ENCODE results near the gene FAM89B.

Gene FAM89B

GRCh38 chr11:65539744-65540289 lies 32.5 kb upstream of the FAM89B start:
- no peak for DNase-seq

GRCh38 chr11:65540290-65541092 lies 31.8 kb upstream of the FAM89B start:
- DNase-seq, result peak; percentile 67

GRCh38 chr11:65541093-65541982 lies 31.0 kb upstream of the FAM89B start:
- DNase-seq, result no peak

GRCh38 chr11:65542738-65543390 lies 29.5 kb upstream of the FAM89B start:
- no peak for DNase-seq

- DNase-seq, result no peak
Measured at GRCh38 chr11:65545853-65546216, 26.5 kb upstream of the FAM89B start.

GRCh38 chr11:65546217-65546958 lies 25.9 kb upstream of the FAM89B start:
- peak; percentile 84 for DNase-seq

- no peak for DNase-seq
Measured at GRCh38 chr11:65547446-65548125, 24.8 kb upstream of the FAM89B start.

GRCh38 chr11:65548395-65548794 lies 23.9 kb upstream of the FAM89B start:
- DNase-seq, result no peak

GRCh38 chr11:65549096-65549495 lies 23.2 kb upstream of the FAM89B start:
- DNase-seq, result no peak

GRCh38 chr11:65551572-65552387 lies 20.6 kb upstream of the FAM89B start:
- DNase-seq, result peak; percentile 83

GRCh38 chr11:65552388-65552951 lies 19.9 kb upstream of the FAM89B start:
- DNase-seq, result no peak

- no peak for DNase-seq
Measured at GRCh38 chr11:65553301-65554001, 18.9 kb upstream of the FAM89B start.

- DNase-seq, result no peak
Measured at GRCh38 chr11:65554057-65554818, 18.1 kb upstream of the FAM89B start.

GRCh38 chr11:65554842-65555430 lies 17.4 kb upstream of the FAM89B start:
- no peak for DNase-seq

- no peak for DNase-seq
Measured at GRCh38 chr11:65555693-65556231, 16.6 kb upstream of the FAM89B start.

- DNase-seq, result no peak
Measured at GRCh38 chr11:65556470-65557279, 15.7 kb upstream of the FAM89B start.

- no peak for DNase-seq
Measured at GRCh38 chr11:65557280-65558001, 14.9 kb upstream of the FAM89B start.
